Mesothelial cell of epicardium (in vitro differentiated cells): Measurements from ENCODE around the gene CXCR5. TPM values are rescaled to one million over a fixed set of nuclear protein-coding genes. Genes with fewer than 3 reads are reported as not detected.

Experiments used
- DNase-seq, 2 experiments: peaks; one replicate each; pipeline ENCODE4 v3.0.0; 2021; ENCODE audit warnings: low spot score in 2 of 2; ENCODE audit not compliant: unreplicated experiment in 2 of 2
- H3K27ac Mint-ChIP-seq: 2 replicates; pipeline ENCODE4 v1.8.0; 2021; ENCODE audit warnings: mixed read lengths
- H3K27me3 Mint-ChIP-seq: 2 replicates; pipeline ENCODE4 v1.8.0; 2021; ENCODE audit warnings: low read depth, mixed read lengths
- H3K36me3 Mint-ChIP-seq: 2 replicates; pipeline ENCODE4 v1.8.0; 2021; ENCODE audit warnings: mixed read lengths
- H3K4me1 Mint-ChIP-seq: 2 replicates; pipeline ENCODE4 v1.8.0; 2021; ENCODE audit warnings: mixed read lengths
- H3K4me3 Mint-ChIP-seq: 2 replicates; pipeline ENCODE4 v1.8.0; 2021; ENCODE audit warnings: mild to moderate bottlenecking, moderate library complexity, mixed read lengths
- H3K9me3 Mint-ChIP-seq: 2 replicates; pipeline ENCODE4 v1.8.0; 2021; ENCODE audit warnings: mixed read lengths
- CTCF ChIP-seq: fragments of 200-600 bp; sonication (generic); IDR thresholded peaks from one replicate; pipeline ENCODE4 v1.5.0; 2021; ENCODE audit warnings: antibody characterized with exemption; ENCODE audit not compliant: unreplicated experiment
- total RNA-seq: library from RNA; stranded (reverse); gene quantifications from 3 replicates; pipeline ENCODE4 v1.2.1, GENCODE V29; 2021

CXCR5 gene
- total RNA-seq, 1 donor from 2014 or later, result not detected

GRCh38 chr11:118910309-118911112 is 26.8 kb downstream of the CXCR5 start:
- Mint-ChIP-seq H3K4me1 (peaks cover 68% of the 10 kb centered on the region), H3K27me3 (no peaks in the 10 kb centered on the region), H3K27ac (peak overlapping the region; percentile 99), H3K4me3 (peak overlapping the region; percentile 72), H3K36me3 (peaks cover 3% of the 10 kb centered on the region), H3K9me3 (no peaks in the 10 kb centered on the region)
- peak; percentile 77 to 83 for DNase-seq
- TF ChIP-seq CTCF, result peak; percentile 19

GRCh38 chr11:118911113-118911879 is 27.6 kb downstream of the CXCR5 start:
- Mint-ChIP-seq H3K27ac (peak overlapping the region; percentile 99), H3K9me3 (no peaks in the 10 kb centered on the region), H3K27me3 (no peaks in the 10 kb centered on the region), H3K36me3 (peaks cover 3% of the 10 kb centered on the region), H3K4me3 (peak overlapping the region; percentile 72), H3K4me1 (peaks cover 76% of the 10 kb centered on the region)
- no peak for DNase-seq
- no peak for TF ChIP-seq CTCF

- H3K27me3 Mint-ChIP-seq, result no peaks in the 10 kb centered on the region
- no peak for TF ChIP-seq CTCF
- peak overlapping the region; percentile 98 for H3K27ac Mint-ChIP-seq
- H3K36me3 Mint-ChIP-seq, result no peaks in the 10 kb centered on the region
- H3K4me3 Mint-ChIP-seq, result peak overlapping the region; percentile 49
- no peaks in the 10 kb centered on the region for H3K9me3 Mint-ChIP-seq
- peaks cover 83% of the 10 kb centered on the region for H3K4me1 Mint-ChIP-seq
- DNase-seq, result peak; percentile 78 to 84
Measured at GRCh38 chr11:118911880-118912741, 28.4 kb downstream of the CXCR5 start.

- H3K4me1 Mint-ChIP-seq, result peaks cover 83% of the 10 kb centered on the region
- no peaks in the 10 kb centered on the region for H3K36me3 Mint-ChIP-seq
- peak overlapping the region; percentile 13 for H3K4me3 Mint-ChIP-seq
- no peak for DNase-seq
- no peaks in the 10 kb centered on the region for H3K9me3 Mint-ChIP-seq
- TF ChIP-seq CTCF, result no peak
- no peaks in the 10 kb centered on the region for H3K27me3 Mint-ChIP-seq
- peak overlapping the region; percentile 98 for H3K27ac Mint-ChIP-seq
Measured at GRCh38 chr11:118912742-118913410, 29.2 kb downstream of the CXCR5 start.
